Measurements from ENCODE around the gene VWDE.
"Not testable (repeated sequence)": the region's sequence is repeated elsewhere in the genome, so short reads cannot be mapped to it uniquely, and the experiment has no call there.

The VWDE gene

DNA sequence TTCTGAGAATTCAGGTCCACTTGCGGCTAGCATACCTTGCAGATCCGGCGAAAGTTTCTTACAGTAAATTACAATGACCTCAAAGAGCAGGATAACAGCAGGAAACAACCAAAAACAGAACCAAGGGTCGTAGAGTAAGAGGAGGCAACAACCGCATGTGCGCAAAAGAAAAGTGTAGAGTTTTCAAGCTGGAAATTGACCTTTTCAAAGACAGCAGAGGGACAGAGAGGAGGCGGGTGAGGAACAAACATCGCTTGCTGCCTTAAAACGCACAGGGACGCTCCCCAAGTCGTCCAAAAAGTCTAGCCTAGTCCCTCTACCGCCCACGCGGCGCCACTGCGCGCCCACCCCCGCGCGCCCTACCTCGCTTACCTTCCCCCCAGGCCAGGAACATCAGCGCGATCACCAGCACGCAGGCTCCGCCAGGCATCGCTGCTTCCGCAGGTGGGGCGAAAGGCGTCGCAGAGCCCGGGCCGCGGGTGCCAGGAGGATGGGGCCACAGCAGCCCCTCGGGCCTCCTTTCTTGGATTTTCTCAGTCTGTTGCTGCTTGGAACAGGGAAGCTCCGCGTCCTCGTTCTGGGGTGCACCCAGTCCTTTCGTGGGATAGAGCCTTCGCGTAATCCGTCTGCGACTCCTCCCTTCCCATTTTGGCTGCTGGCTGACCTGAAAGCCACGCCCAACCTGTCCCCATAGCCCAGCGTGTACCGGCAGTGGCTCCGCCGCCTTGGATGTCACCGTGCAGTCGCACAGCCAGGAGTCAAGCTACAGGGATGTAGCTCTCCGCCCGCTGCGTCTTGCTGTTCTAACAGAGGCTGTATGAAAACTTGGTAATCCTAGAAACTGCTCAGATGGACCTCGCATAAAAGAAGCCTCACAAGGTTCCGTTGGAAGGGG lies at the start of gene VWDE:
TSS of gene VWDE (minus strand) at position 579 of the 895 bp plus-strand sequence. CDS start at position 430, 149 bp downstream.
- peaks cover 13% of the 10 kb centered on the region for H3K4me1 Mint-ChIP-seq
- H3K4me3 Mint-ChIP-seq = peak within 1 kb of the TSS; percentile 77
- no peaks in the 10 kb centered on the region for H3K36me3 Mint-ChIP-seq
- peaks cover 5% of the 10 kb centered on the region for H3K9me3 Mint-ChIP-seq
- ATAC-seq (peak; percentile 88), DNase-seq (ENCODE audit: low spot score in 2 of 2) (peak; percentile 28 to 64)
- H3K27ac Mint-ChIP-seq = peak within 1 kb of the TSS; percentile 4

GRCh38 chr7:12453136-12453535 lies 49.5 kb upstream of the VWDE start:
- not testable (repeated sequence) for H3K9me3 Mint-ChIP-seq; DNase-seq (ENCODE audit: low spot score in 2 of 2); H3K4me1 Mint-ChIP-seq; H3K4me3 Mint-ChIP-seq; H3K36me3 Mint-ChIP-seq; H3K27ac Mint-ChIP-seq; ATAC-seq

DNA sequence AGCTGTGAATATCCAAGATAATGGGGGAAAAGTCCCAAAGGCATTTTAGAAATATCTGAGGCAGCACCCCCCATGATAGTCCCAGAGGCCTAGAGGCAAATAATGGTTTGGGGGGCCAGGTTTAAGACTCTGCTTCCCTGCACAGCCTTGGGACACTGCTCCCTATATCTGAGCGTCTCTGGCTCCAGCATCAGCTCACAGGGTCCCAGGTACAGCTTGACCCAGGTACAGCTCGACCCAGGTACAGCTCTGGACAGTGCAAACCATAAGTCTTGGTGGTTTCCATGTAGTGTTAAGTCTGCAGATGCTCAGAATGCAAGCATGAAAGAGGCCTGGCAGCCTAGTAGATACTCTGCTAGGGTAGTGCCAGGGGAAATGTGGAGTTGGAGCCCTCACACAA lies 47.0 kb upstream of the VWDE start:
- Mint-ChIP-seq H3K9me3 (no peaks in the 10 kb centered on the region), H3K36me3 (no peaks in the 10 kb centered on the region), H3K4me1 (no peaks in the 10 kb centered on the region), H3K27ac (no peak overlapping the region), H3K4me3 (no peak overlapping the region)
- ATAC-seq (peak; percentile 34), DNase-seq (ENCODE audit: low spot score in 2 of 2) (no peak)

DNA sequence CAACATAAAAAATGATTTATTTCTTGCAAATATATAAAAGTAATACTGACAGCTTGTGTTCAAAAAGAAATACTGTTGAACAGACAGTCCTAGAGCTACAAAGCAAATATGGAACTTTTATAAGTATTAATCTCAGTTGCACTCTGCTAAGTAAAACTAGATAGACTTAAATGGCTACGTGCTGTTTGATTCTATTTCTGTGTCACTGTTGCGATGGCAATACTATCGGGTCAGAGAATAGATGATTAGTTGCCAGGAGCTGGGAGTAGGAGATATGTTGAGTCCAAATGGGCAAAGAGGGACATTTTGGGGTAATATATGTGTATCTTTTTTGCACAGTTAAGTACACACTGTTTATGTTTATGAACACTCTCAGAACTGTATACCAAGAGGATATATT lies 41.1 kb upstream of the VWDE start:
- no peak for ATAC-seq
- no peak for DNase-seq (ENCODE audit: low spot score in 2 of 2)
- H3K27ac Mint-ChIP-seq = no peak overlapping the region
- H3K4me3 Mint-ChIP-seq = no peak overlapping the region
- H3K36me3 Mint-ChIP-seq = no peaks in the 10 kb centered on the region
- H3K9me3 Mint-ChIP-seq = no peaks in the 10 kb centered on the region
- H3K4me1 Mint-ChIP-seq = no peaks in the 10 kb centered on the region

DNA sequence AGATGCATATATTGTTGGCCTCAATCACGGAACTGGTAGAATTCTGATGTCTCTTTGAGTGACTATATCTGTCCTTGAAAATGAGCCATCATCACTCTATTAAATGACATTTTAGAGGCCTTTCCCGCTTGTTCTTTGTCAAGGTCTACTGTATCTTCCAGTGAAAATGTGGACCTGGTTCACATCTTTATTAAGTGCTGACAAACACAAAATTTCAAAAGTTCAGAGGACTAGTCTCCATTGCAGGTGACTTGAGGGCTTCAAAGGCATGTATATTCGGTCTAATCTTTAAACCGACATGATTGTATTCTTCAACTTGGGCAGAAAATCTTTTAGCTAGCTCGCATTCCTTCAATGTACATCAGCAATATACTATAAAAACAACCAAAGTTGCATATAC lies 36.6 kb upstream of the VWDE start:
- Mint-ChIP-seq H3K4me1 (no peaks in the 10 kb centered on the region), H3K36me3 (no peaks in the 10 kb centered on the region), H3K9me3 (no peaks in the 10 kb centered on the region), H3K4me3 (no peak overlapping the region), H3K27ac (no peak overlapping the region)
- DNase-seq (ENCODE audit: low spot score in 2 of 2) (no peak), ATAC-seq (no peak)

DNA sequence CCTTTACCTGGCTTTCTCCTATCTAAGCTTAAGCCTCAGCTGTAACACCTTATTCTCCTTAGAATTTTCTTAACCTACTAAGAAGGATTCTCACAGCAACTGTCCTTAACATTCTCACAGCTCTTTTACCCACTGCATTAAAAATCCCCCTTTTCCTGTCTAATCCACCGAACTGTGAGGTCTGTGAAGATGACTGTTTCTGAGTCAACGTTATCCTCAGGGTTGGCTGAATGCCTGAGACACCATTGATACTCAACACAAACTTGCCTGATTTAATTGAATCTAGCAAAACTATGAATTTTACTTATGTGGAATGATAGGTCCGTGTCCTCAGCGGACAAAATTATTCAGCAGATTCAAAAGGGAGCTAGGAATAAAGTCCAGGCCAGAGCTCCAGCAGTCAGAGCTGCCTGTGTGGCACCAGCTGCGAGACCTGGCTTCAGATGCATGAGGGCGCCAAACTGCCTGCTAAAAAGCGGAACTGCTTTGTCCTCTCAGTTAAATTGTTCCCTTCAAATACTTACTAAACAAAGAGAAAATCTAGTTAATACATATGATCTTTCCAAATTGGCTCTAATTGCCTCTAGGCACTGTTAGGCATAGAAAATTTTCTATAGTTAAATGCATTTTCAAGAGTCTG lies 33.4 kb upstream of the VWDE start:
- Mint-ChIP-seq H3K9me3 (no peaks in the 10 kb centered on the region), H3K36me3 (no peaks in the 10 kb centered on the region), H3K27ac (no peak overlapping the region), H3K4me3 (no peak overlapping the region), H3K4me1 (no peaks in the 10 kb centered on the region)
- DNase-seq (ENCODE audit: low spot score in 2 of 2) = no peak
- no peak for ATAC-seq

GRCh38 chr7:12436126-12436525 lies 32.5 kb upstream of the VWDE start:
- Mint-ChIP-seq H3K27ac (no peak overlapping the region), H3K4me3 (no peak overlapping the region), H3K9me3 (no peaks in the 10 kb centered on the region), H3K36me3 (no peaks in the 10 kb centered on the region), H3K4me1 (no peaks in the 10 kb centered on the region)
- ATAC-seq = no peak
- no peak for DNase-seq (ENCODE audit: low spot score in 2 of 2)

- no peak for ATAC-seq
Observed at GRCh38 chr7:12434012-12434642, 30.5 kb upstream of the VWDE start.

GRCh38 chr7:12431886-12432556 lies 28.4 kb upstream of the VWDE start:
- ATAC-seq (no peak), DNase-seq (ENCODE audit: low spot score in 2 of 2) (no peak)
- no peak overlapping the region for H3K27ac Mint-ChIP-seq
- H3K9me3 Mint-ChIP-seq = no peaks in the 10 kb centered on the region
- no peaks in the 10 kb centered on the region for H3K36me3 Mint-ChIP-seq
- H3K4me3 Mint-ChIP-seq = no peak overlapping the region
- H3K4me1 Mint-ChIP-seq = no peaks in the 10 kb centered on the region

More at GRCh38 chr7:12434012-12434642, 30.5 kb upstream of the VWDE start:
- H3K9me3 Mint-ChIP-seq = no peaks in the 10 kb centered on the region
- H3K36me3 Mint-ChIP-seq = no peaks in the 10 kb centered on the region
- no peaks in the 10 kb centered on the region for H3K4me1 Mint-ChIP-seq
- H3K4me3 Mint-ChIP-seq = no peak overlapping the region
- no peak overlapping the region for H3K27ac Mint-ChIP-seq
- DNase-seq (ENCODE audit: low spot score in 2 of 2) = no peak

- Mint-ChIP-seq H3K4me1 (no peaks in the 10 kb centered on the region), H3K36me3 (no peaks in the 10 kb centered on the region), H3K4me3 (no peak overlapping the region), H3K9me3 (no peaks in the 10 kb centered on the region), H3K27ac (no peak overlapping the region)
- DNase-seq (ENCODE audit: low spot score in 2 of 2) (no peak), ATAC-seq (no peak)
Observed at GRCh38 chr7:12425311-12425710, 21.6 kb upstream of the VWDE start.

DNA sequence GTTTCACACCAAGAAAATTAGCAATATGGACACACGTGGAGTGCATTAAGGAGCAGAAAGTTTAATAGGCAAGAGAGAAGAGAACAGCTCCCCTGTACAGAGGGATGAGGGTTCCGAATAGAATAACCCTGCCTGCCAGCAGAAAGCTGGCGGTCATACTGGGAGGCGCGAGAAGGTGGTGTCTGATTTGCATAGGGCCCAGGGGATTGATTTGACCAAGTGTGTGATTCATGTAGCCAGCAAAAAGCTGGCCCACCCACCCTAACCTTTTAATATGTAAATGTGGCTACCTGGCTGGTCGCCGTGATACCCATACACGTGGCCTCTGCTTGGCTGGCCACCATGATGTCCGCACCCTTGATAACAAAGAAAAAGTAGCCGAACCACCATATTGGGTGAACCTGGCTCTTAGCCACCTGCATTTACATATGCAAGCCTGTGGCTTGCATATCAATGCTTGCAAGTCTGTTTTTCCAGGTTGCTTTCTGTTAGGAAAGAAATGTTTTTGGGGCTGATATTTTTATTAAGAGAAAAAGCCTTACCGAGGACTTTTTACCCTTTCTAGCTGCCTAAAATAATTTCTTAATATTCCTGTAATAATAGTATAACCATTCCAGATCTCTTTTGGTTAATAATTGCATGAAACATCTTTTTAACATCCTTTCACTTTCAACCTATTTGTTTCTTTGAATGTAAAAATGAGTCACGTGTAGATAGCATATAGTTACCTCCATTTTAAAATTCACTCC lies 20.5 kb upstream of the VWDE start:
- H3K4me3 Mint-ChIP-seq = no peak overlapping the region
- H3K9me3 Mint-ChIP-seq = no peaks in the 10 kb centered on the region
- no peak for ATAC-seq
- H3K27ac Mint-ChIP-seq = no peak overlapping the region
- H3K4me1 Mint-ChIP-seq = no peaks in the 10 kb centered on the region
- DNase-seq (ENCODE audit: low spot score in 2 of 2) = no peak
- H3K36me3 Mint-ChIP-seq = no peaks in the 10 kb centered on the region

GRCh38 chr7:12423355-12423996 lies 19.8 kb upstream of the VWDE start:
- no peaks in the 10 kb centered on the region for H3K36me3 Mint-ChIP-seq

DNA sequence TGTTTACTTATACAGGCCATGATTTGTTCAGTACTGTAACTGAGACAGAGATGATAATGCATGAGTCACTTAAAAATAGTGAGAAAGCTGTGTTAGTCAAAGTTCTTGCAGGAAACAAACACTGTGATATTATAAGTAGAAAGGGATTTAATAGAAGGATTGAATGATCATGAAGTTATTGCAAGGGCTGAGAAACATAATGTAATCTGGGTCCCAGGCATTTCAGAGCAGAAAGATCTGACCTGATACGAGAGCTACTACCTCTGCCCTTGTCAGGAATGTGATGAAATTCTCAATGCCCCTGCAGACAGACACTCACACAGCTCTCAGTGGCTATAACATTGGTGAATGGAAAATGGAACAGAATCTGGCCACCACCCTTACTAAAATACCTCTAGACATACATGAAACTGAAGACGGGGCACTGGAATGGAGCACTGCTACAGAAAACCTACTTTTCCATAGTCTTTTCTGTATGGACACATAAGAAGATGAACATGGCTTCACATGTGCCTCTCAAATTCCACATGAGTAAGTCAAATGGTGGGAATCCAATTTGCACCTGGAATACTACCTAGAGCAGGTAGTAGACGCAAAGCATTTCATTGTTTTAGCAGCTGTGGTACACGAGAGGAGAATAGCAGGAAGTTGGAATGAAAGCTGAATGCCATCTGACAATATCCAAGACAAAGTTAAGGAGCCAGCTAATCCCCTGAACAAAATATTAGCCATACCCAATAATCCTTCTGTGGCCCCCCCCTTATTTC lies 19.1 kb upstream of the VWDE start:
- Mint-ChIP-seq H3K4me3 (no peak overlapping the region), H3K9me3 (no peaks in the 10 kb centered on the region), H3K4me1 (no peaks in the 10 kb centered on the region), H3K36me3 (no peaks in the 10 kb centered on the region), H3K27ac (no peak overlapping the region)
- ATAC-seq = no peak
- no peak for DNase-seq (ENCODE audit: low spot score in 2 of 2)

More at GRCh38 chr7:12423355-12423996, 19.8 kb upstream of the VWDE start:
- Mint-ChIP-seq H3K27ac (no peak overlapping the region), H3K4me3 (no peak overlapping the region), H3K9me3 (no peaks in the 10 kb centered on the region), H3K4me1 (no peaks in the 10 kb centered on the region)
- no peak for ATAC-seq
- no peak for DNase-seq (ENCODE audit: low spot score in 2 of 2)

DNA sequence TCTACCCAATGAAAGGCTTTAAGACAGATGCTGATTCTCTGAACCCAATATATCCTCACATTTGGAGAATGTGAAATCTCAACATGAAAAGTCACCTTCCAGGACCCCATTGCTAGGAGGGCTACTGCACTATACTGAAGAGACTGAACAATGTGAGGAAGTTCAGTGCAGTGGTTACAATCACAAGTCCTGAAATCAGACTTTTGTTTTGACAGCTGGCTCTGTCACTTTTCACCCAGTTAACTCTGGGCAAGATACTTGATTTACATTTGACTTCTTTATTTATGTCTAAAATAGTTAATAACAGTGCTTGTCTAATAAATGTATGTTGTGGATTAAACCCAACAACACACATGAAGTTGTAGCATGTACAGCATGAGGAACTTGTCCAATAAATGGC lies 14.8 kb upstream of the VWDE start:
- ATAC-seq (no peak), DNase-seq (ENCODE audit: low spot score in 2 of 2) (no peak)
- Mint-ChIP-seq H3K36me3 (no peaks in the 10 kb centered on the region), H3K4me1 (no peaks in the 10 kb centered on the region), H3K27ac (no peak overlapping the region), H3K9me3 (peaks cover under 1% of the 10 kb centered on the region), H3K4me3 (no peak overlapping the region)
